ENCODE results near the gene DDX24.

DDX24 gene

DNA sequence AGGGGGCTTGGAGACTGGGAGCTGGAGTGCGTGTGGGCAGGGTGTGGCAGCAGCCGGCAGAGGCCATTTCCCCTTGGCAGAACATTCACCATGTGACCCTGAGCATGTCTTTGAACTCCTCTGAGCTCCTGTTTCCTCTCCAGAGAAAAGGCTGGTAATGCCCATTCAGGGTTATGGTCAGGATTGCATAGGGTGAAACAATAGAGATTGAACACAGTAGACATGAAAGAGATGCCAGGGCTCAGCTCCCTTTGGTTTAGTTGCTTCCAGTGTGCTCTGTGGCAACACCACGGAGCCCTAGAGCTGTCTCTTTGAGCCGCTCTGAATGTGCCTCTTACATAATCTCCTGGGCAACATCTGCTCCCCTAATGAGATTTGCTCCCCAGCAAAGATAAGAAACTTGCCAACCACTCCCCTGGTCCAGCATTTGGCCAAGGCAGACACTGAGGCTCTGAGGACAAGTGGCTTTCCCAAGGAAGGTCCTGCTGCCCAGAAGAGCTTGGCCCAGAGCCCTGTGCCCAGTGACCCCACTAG is 34.1 kb upstream of the DDX24 start:
- DNase-seq (ENCODE audit: low read depth in 2 of 3, low spot score in 2 of 3) = no peak

DNA sequence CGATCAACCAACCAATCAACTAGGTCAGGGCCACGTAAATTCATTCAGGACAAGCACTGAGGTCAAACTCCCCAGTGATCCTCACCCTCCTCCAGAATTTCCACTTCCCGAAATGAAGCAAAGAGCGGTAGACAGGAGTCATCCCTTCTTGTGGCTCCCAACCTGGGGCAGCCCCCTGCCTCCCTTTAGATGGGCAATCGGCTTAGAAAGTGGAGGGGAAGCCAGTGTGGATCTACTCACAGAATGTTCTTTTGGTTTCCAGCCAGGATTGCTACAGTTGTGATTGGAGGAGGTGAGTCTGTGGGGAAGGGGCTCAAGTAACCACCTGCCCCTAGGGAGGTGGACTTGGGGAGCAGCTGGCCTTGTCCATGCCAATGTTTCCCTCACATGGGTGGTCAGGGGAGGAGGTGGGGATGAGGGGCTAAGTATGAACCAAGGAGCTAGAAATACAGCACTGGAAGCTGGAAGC is 33.6 kb upstream of the DDX24 start:
- DNase-seq (ENCODE audit: low read depth in 2 of 3, low spot score in 2 of 3) = no peak

DNA sequence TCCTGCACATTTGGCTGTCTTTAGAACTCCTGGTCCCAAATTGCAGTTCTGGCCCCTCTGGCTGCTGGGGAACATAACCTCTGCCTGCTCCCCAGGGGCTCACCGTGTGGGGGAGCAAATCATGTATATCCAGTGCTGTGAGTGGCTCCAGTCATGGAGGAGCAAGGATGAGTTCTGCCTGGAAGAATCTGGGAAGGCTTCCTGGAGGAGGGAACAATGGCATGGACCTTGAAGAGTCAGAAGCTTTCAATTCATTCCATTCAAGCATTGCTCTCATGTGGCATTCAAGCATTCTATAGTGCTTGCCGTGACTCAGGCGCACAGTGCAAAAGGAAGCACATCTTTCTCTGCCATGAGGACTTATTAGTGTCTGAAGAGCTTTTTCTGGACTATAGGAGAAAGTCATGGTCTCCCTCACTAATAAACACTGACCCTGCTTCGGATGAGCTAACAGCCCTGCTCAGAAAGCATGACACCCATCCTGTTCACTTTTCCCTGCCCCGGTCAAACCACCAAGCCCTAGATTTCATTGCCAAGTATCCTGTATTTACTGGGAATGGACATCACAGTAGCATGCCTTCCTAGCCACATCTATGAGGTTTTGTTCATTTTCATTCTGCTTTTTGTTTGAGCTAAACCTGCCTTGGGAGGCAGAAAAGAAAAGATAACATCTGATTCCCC is 33.0 kb upstream of the DDX24 start:
- no peak for DNase-seq (ENCODE audit: low read depth in 2 of 3, low spot score in 2 of 3)

- DNase-seq (ENCODE audit: low read depth in 2 of 3, low spot score in 2 of 3) = no peak
These were observed 32.5 kb upstream of the DDX24 start for GRCh38 chr14:94113490-94113889.

- no peak for DNase-seq (ENCODE audit: low read depth in 2 of 3, low spot score in 2 of 3)
These were observed 32.1 kb upstream of the DDX24 start for GRCh38 chr14:94113073-94113472.

- no peak for DNase-seq (ENCODE audit: low read depth in 2 of 3, low spot score in 2 of 3)
These were observed 31.6 kb upstream of the DDX24 start for GRCh38 chr14:94112513-94113063.

DNA sequence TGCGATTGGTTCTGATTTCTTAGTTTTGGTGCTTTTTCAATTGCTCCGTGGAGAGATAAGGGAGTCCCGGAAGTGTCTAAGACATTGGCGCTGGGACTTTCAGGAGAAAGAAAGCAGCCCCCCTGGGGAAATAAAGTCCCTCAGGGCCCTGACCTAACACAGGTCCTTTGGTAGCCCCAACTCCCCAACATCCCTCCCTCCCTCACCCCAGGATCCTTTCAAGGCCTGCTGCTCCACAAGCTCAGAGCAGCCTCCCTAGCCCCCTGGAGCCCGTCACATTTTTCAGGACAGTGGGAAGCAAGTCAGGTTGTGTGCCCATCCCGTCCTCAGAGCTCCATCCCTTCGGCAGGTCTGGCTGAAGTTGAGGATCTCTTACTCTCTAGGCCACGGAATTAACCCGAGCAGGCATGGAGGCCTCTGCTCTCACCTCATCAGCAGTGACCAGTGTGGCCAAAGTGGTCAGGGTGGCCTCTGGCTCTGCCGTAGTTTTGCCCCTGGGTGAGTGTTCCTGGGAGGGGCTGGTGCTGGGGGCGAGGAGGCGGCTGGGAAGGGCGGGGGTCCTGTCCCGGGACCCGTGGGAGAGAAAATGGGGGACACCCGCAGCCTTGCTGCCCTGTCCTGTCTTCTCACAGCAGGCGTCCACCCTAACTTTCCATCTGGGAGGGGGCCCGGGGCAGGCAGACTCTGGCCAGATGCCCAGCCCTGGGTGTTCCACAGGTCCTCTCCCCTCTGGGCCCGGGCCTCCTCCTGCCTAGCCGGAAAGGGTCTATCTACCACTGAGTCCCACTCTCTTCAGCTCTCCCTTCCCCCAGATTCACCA is 30.5 kb upstream of the DDX24 start:
- no peak for DNase-seq (ENCODE audit: low read depth in 2 of 3, low spot score in 2 of 3)

GRCh38 chr14:94110552-94111181 is 29.7 kb upstream of the DDX24 start, which contains the start of gene IFI27:
Gene IFI27, plus strand, starts transcription at chr14:94110736.
- DNase-seq (ENCODE audit: low read depth in 2 of 3, low spot score in 2 of 3) = no peak

DNA sequence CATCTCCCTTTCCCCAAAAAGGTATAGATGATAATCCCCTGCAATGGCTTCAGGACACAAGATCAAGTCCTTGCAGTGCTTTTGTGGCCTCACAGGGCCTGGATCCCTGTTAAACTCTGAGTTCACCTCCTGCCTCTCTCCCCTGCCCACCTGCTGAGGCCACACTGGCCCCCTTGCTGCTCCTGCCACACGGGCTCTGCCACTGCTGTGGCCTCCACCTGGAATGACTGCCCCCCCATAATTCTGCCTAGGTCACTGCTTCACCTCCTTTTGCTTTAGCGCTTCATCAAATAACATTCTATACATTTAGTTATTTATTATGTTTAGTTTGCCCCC is 28.9 kb upstream of the DDX24 start:
- DNase-seq (ENCODE audit: low read depth in 2 of 3, low spot score in 2 of 3) = no peak

GRCh38 chr14:94104731-94105130 is 23.7 kb upstream of the DDX24 start:
- no peak for DNase-seq (ENCODE audit: low read depth in 2 of 3, low spot score in 2 of 3)

DNA sequence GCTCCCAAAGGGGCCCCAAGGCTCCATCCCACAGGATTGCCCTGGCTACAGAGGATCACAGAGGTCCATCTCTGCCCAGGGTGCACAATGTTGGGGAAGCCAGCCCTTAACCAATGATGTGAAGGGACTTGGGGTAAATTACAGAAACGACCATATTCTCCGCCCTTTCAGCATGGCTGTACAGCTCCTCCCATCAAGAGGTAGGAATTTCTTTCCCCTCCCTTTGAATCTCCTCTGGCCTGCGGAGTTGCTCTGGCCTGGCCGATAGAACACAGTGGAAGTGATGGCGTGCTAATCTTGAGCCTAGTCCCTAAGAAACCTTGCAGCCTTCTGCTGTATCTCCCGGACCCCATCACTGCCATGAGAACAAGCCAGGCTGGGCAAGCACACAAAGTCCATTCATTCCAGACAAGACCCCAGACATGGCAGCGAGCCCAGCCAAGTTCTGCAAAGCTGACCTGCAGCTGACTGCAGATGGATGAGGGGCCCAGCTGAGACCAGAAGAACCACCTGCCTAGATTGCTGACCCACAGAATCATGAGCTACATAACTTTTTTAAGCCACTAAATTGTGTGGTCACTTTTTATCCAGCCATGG is 22.6 kb upstream of the DDX24 start:
- no peak for DNase-seq (ENCODE audit: low read depth in 2 of 3, low spot score in 2 of 3)

DNA sequence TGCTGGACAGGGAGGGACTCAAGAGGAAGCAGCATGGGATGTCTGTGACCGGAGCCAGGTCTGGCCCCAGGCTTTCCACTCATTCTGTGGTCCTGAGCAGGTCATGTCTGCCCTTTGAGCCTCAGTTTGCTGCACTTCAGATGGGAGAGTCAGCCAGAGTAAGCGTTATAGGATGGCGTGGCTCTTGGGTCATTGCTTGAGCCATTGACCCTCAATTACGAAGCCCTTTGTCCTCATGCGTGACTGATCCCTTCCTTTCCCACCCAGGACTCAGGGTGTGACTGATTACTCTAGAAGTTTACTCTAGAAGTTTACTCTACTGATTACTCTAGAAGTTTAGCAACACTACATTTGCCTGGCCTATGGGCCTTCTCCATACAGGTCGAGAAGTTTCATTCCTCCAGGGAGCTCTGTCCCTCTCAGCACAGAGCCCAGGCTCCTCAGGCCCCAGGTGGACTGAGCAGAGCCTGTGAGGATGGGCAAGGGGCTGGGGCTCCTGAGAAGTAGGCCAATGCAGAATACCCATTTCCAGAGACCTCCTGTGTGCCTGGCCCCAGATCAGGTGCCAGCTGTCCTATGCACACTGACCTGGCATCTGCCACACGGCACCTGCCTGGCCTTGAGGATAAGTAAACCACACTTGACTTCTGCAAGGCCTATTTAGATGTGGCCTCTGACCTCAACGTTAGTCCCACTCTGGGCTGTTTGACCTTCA is 21.9 kb upstream of the DDX24 start:
- DNase-seq (ENCODE audit: low read depth in 2 of 3, low spot score in 2 of 3) = no peak

DNA sequence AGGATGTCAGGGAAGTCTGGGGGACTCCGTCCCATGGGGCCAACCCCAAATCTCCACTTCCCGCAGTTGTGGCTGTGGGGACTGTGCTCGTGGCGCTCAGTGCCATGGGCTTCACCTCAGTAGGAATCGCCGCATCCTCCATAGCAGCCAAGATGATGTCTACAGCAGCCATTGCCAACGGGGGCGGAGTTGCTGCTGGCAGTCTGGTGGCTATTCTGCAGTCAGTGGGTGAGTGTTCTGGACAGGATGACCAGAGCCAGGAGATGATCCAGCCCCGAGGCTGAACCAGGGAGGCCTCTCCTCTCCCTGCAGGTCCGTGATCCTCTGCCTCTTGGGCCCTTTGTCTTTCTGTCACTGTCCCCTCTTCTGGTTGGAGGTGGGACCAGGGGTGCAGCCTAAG is 20.7 kb upstream of the DDX24 start:
- DNase-seq (ENCODE audit: low read depth in 2 of 3, low spot score in 2 of 3) = no peak

GRCh38 chr14:94100847-94101246 is 19.8 kb upstream of the DDX24 start:
- DNase-seq (ENCODE audit: low read depth in 2 of 3, low spot score in 2 of 3) = no peak

- no peak for DNase-seq (ENCODE audit: low read depth in 2 of 3, low spot score in 2 of 3)
These were observed 18.0 kb upstream of the DDX24 start for GRCh38 chr14:94099006-94099405.

GRCh38 chr14:94098326-94098992 is 17.5 kb upstream of the DDX24 start:
- DNase-seq (ENCODE audit: low read depth in 2 of 3, low spot score in 2 of 3) = no peak

DNA sequence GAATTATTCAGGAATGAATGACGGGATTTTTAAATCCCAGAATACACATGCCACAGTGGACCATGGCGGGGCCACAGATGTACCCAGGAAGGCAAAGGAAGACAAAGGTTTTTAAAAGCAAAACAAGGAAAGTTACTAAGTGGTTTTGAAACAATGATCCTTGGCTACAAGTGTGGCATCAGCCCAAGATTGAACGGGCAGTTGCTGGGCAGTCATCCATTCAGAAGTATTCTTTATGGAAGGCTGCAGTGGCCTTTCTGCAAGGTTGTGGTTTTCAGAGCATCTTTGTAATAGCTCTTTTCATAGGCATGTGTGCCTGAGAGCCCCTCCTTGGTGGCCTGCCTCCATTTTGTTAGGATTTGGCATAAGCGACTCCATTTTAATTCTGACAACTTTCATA is 16.1 kb upstream of the DDX24 start:
- no peak for DNase-seq (ENCODE audit: low read depth in 2 of 3, low spot score in 2 of 3)

DNA sequence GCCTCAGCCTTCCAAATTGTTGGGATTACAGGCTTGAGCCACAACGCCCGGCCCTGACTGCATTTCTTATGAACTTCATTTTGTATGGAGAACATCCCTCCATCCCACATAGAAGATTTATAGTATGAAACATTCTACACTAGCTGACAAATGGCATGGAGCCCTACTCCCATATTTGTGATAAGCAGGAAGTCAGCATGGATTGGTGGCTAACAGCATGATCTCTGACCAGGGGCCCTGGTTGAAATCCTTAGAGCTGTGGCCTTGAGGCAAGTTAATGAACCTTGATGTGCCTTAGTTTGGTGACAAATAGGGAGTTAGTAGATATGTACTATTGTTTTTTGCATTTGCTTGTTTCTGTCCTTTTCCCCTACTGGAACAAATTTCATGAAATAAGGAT is 12.4 kb upstream of the DDX24 start:
- no peak for DNase-seq (ENCODE audit: low read depth in 2 of 3, low spot score in 2 of 3)

- no peak for DNase-seq (ENCODE audit: low read depth in 2 of 3, low spot score in 2 of 3)
These were observed 8.5 kb upstream of the DDX24 start for GRCh38 chr14:94089479-94089878.

GRCh38 chr14:94088516-94088915 is 7.5 kb upstream of the DDX24 start:
- DNase-seq (ENCODE audit: low read depth in 2 of 3, low spot score in 2 of 3) = no peak

Data from activated CD8-positive, alpha-beta memory T cell treated with anti-CD3 and anti-CD28 coated beads for 48 hours (primary cell).